GM18502 (cell line): ENCODE measurements around the gene DMXL1.
A peak's percentile ranks its signal among the peaks of the same experiment; 100 is the strongest.
"Not testable (repeated sequence)": the region's sequence is repeated elsewhere in the genome, so short reads cannot be mapped to it uniquely, and the experiment has no call there.

ENCODE experiments used
- ATAC-seq: cut with Tn5 transposase; IDR thresholded peaks from one replicate; pipeline ENCODE4 v1.9.1; 2021; ENCODE audit warnings: mild to moderate bottlenecking; ENCODE audit not compliant: unreplicated experiment, poor library complexity

DMXL1 gene

DNA sequence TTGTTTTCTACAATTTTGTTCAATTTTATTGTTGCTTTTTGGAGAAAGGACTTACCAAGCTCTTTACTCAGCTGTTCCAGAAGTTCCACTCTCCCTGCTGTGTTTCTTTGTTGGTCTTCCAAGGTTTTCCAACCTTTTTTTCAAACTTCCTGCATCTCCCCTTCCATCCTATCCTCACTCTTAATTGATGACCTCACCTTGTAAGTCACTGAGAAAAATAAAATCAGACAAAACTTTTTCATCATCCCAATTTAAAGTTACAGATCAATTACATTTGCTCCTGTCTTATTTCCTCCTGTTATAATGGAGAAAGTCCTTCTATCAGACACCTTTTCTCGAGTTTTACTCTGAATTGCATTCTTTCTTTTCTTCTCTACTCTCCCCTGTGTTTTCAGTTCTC lies 121.1 kb downstream of the DMXL1 start:
- ATAC-seq: no peak

- ATAC-seq: no peak
Observed at GRCh38 chr5:119200795-119201194, 129.9 kb downstream of the DMXL1 start.

- ATAC-seq: no peak
Observed at GRCh38 chr5:119207105-119207504, 136.2 kb downstream of the DMXL1 start.

DNA sequence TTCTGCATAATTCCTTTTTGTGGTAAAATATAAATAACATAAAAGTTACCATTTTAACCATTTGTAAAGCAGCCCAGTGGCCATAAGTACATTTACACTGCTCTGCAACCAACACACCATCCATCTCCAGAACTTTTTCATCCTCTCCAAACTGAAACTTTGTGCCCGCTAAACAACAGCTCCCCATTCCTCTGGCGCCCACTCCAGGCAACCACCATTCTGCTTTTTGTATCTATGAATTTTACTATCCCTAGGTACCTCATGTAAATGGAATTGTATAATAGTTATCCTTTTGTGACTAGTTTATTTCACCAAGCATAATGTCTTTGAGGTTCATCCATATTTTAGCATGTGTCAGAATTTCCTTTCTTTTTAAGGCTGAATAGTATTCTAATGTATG lies 141.1 kb downstream of the DMXL1 start:
- ATAC-seq: no peak

- no peak for ATAC-seq
Observed at GRCh38 chr5:119212676-119213075, 141.8 kb downstream of the DMXL1 start.

DNA sequence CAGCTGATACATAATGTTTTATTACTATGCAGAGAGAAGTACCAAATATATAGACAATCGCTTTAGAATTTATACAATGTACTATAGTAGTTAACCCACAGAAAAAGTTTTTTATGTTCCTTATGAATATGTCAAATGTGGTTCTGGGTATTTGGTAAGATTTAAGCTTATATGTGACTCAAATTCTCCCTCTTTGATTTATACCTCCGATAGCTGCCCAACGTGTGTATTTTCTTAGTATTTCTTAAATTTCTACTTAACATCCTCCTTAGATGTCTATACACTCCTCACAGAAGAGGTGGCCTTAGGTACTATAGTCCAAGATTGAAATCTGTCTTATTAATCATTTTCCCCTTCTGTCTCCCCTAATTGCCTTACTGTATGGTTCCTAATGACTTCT lies 146.3 kb downstream of the DMXL1 start:
- no peak for ATAC-seq

DNA sequence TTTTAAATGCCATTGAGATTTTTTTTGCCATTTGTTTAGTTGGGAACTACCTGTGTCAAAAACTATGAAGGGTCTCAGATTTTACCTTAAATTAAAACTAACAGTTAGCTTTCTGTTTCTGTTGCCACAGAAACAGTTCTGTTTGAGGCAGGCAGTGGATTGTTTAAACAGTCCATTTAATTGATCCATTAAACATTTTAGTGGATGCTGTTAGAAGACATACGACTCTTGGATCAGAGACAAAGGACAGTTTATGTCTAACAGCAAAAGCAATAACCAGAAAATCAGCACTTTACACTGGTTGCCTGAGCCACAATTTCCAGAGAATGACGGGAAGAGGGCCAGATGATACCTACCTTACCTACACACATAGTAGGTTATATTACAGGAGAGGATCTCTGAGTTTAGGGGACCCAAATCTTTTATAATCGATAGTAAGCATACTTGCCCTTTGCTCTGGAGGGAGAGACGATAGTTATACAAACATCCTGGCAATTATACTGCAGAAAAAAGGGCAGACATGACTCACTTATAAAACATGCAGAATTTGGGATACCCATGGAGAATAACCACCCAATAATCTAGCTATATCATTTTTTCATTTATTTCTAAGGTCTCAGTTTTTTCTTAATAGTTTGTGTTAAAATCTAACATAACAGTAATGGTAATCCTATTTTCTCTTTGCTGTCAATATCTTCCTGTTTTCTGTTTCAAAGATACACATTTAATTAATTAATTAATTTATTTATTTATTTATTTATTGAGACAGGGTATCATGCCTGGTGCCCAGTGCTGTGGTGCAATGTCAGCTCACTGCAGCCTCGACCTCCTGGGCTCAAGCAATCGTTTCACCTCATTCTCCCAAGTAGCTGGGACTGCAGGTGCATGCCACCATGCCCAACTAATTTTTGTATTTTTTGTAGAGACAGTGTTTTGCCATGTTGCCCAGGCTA lies 148.2 kb downstream of the DMXL1 start:
- ATAC-seq: no peak

DNA sequence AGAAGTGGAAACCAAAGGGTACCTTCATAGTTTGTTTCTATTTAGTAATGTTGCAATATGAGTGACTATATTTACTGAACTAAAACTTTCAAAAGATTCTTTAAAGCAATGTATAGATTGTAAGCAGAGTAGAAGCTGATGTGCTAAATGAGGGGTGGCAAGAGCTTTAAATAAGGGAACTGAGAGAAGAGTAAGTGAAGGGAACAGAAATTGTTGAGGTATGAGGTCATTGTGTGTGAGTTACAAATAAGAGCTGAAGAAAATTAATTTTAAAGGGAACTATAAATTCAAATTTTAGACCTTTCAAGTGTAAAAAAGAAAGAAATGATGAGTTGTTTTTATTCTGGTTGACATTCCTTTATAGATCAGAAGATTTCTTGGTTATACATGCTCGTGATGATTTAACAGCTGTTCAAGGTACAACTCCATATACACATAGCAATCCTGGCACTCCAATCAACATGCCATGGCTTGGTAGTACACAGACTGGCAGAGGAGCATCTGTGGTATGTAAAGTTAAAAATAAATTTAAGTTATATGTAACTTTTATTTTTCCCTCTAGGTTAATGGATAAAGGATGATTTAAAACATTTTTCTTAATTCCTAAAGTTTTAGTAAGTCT lies 149.8 kb downstream of the DMXL1 start:
- ATAC-seq: peak; percentile 98

DNA sequence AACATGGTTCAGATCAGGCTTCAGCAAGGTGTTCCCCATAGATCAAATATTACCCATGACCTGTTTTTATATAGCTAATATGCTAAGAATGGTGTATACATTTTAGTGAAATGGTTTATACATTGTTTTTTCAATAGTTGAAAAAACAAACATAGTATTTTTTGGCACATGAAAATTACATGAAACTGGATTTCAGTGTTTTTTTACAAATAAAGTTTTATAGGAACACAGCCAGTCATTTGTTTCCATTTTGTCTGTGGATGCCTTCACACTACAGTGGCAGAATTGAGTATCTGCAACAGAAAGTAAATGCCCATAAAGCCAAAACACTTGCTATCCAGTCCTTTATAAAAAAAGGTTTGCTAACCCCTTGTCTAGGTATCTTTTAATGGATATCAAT lies 150.4 kb downstream of the DMXL1 start:
- ATAC-seq: no peak

DNA sequence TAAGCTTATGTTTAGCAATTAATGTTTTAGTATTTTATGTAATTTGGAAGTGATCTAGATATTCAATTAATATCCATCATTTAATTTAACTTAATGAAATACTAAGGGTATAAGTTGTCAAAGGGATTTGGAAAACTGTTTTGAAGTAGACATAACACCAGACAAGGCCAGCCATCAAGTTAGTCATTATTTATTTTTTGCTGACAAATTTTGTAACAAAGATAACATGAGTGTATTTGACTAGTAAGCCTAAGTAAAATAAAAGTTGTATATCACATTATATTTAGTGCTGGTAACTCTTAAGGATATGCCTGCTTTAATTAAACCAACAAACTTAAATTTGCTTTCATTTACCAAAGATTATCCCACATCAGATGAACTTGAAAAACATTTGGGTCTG lies 159.1 kb downstream of the DMXL1 start:
- no peak for ATAC-seq

DNA sequence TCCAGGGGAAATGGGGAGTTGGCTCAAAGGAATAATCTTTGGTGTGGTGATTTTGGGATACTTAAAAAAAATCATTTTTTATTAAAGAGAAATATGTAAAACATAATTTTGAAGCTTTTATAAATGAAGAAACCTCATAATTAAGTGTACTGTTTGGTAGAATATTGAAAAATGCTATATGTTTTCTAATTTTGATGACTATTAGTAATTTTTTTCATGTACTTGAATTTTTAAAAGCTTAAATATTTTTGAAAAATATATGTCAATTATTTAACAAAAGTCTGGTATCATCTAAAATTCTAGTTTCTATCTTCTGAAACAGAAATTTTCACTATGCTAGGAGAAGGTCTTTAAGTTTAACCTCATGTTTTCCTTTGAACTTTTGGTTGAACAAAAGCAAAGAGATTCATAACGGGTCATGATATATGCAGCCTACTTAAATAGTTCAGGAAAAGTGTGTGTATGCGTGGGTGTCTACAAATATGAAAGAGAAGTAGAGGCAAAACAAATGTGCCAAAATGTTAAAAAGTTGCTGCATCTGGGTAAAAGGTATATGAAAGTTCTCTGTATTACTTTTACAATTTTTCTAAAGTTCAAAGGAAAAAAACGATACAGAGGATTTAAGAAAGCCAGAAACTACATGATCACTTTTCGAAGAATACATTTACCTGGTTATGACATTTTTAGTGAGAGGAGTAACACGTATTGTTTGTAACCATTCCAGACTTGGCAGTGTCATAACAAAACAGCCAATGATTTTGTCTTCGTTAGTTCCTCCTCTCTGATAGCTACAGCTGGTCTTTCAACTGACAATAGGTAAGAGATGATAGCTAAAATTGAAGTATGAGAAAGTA lies 167.6 kb downstream of the DMXL1 start:
- ATAC-seq: no peak

GRCh38 chr5:119239119-119239417 lies 168.2 kb downstream of the DMXL1 start:
- no peak for ATAC-seq

GRCh38 chr5:119239826-119240225 lies 168.9 kb downstream of the DMXL1 start:
- ATAC-seq: not testable (repeated sequence)

GRCh38 chr5:119243888-119244287 lies 173.0 kb downstream of the DMXL1 start:
- no peak for ATAC-seq

DNA sequence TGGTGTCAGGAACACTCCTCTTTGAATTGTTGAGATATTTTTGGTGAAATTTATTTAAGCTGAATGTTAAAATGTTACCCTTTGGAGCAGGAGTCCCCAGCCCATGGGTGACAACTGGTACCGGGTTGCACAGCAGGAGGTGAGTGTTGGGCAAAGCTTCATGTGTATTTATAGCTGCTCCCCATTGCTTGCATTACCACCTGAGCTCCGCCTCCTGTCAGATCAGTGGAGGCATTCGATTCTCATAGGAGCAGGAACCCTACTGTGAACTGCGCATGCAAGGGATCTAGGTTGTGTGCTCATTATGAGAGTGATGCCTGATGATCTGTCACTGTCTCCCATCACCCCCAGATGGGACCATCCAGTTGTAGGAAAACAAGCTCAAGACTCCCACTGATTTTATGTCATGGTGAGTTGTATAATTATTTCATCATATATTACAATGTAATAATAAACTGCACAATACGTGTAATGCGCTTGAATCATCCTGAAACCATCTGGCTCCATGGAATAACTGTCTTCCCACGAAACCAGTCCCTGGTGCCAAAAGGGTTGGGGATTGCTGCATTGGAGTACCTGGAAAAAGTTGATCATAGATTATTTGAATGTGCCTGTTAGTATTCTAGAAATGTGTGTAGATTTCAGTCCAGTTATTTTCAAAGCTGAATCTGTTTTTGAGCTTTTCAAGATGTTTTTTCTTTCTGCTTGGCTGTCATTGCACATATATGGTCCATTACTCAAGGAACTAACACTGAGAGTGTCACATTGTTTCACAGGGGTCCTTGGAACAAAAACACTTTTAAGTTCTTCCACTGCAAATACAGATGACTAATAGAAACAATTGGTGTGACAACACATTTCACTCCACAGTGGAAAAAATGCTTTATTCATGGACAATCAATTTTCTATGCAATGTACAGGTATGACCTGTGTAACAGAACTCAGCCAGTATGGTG lies 180.3 kb downstream of the DMXL1 start:
- ATAC-seq: no peak

DNA sequence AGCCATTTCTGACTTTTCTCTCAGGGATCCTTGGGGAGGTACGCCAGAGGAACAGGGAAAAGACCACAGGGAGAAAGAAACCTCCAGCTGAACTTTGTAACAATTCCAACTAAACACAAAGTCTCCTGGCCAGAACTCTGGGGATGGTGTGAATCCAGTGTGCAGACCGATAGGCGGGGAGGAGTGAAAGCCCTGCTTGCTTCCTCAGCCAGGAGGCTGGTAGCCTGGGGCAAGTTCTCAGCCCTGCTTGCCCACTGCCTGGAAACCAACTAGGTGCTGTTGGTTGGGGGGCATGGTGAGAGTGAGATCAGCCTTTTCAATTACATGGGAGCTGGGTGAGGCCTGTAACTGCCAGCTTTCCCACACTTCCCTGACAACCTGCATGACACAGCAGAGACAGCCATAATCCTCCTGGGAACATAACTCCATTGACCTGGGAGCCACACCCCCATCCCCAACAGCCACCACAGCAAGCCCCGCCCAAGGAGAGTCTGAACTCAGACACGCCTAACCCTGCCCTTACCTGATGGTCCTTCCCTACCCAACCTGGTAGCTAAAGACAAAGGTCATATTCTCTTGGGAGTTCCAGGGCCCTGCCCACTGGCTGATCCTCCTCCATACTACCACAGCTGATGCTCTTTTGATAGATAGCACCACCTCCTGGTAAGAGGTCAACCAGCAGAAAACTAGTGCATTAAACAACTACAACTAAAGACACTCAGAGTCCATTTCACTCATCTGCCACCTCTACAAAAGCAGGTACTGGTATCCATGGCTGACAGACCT lies 184.9 kb downstream of the DMXL1 start:
- ATAC-seq: no peak

DNA sequence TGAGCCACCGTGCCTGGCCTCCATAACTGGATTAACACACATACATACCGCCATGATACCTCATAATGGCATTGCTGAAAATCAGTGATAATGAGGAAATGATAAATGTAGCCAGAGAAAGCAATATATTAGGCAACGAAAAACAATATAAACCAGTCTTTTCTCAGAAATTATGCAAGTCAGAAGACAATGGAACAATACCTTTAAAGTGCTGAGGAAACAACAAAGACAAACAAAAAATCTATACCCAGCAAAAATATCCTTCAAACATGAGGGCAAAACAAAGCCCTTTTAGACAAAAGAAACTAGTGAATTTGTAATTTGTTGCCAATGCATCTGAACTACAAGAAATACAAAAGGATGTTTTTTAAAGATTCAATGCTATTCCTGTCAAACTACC lies 186.7 kb downstream of the DMXL1 start:
- no peak for ATAC-seq

DNA sequence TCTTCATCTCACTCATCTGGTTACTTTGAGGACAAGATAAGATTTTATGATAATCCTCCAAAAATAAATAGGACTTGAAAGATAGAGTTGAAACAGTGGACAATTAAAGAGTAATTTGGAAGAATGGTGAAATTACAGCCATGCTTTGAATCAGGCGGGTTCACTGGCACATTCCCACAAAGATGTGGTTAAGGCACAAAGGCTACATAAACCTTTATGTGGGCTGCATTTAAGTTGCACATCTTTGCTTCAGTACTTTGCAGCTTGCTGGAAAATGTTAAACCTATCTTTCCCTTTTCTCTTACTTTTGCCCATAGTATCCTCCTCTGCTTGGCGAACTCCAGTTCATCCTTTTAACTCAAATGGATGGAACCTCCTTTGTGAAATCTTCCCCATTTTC lies 192.8 kb downstream of the DMXL1 start:
- ATAC-seq: no peak

DNA sequence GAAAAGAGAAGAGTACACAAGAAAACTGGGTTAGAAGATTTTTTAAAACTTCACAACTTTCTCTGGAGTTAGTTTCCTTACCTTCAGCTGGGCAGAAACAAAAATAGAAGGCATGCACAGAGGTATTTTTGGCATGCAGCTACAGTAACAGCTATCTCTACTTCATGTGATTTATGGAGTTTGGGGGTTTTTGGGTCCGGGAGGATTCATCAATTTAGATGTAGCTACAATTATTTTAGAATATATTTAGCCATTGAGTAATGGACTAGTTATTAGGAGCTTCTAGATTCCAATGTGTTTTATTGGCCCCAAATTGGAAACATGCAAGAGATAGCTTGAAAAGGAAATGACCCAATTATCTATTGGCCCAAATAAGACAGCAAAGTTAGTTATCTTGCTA lies 193.3 kb downstream of the DMXL1 start:
- no peak for ATAC-seq
